HepG2 (cell line): ENCODE measurements around the gene TMEM86B. TPM values are rescaled to one million over a fixed set of nuclear protein-coding genes. Genes with fewer than 3 reads are reported as not detected.

Experiments
- ATF4 ChIP-seq, 2 experiments: fragments of 450-650 bp in 1 of 2; sonication (generic) in 1 of 2; formaldehyde crosslinking; IDR thresholded peaks; 2 replicates each; pipeline versions ENCODE4 v1.5.0 to v1.8.0; 2020 to 2022; ENCODE audit warnings: mild to moderate bottlenecking in 1 of 2, missing genetic modification reagents in 1 of 2
- CENPT ChIP-seq: sonication (generic); formaldehyde crosslinking; IDR thresholded peaks from 2 replicates; pipeline ENCODE4 v1.8.0; 2022; ENCODE audit warnings: low read depth, mild to moderate bottlenecking, moderate library complexity, missing genetic modification reagents
- ERF ChIP-seq: IDR thresholded peaks from 2 replicates; pipeline ENCODE4 v1.6.1; 2018; ENCODE audit warnings: missing biosample characterization, missing genetic modification reagents
- EZH2 ChIP-seq: conservative IDR thresholded peaks from 2 replicates; pipeline ENCODE4 v1.6.1; 2012; ENCODE audit warnings: mild to moderate bottlenecking, low read depth, low read length, moderate library complexity
- FOXC1 ChIP-seq: sonication (generic); formaldehyde crosslinking; IDR thresholded peaks from 2 replicates; pipeline ENCODE4 v1.8.0; 2022; ENCODE audit warnings: mild to moderate bottlenecking, missing genetic modification reagents, borderline replicate concordance
- HOXA3 ChIP-seq: sonication (generic); formaldehyde crosslinking; IDR thresholded peaks from 2 replicates; pipeline ENCODE4 v1.5.0; 2020; ENCODE audit warnings: missing genetic modification reagents
- KDM2A ChIP-seq: sonication (generic); formaldehyde crosslinking; IDR thresholded peaks from 2 replicates; pipeline ENCODE4 v1.4.0; 2020; ENCODE audit warnings: low read depth, missing genetic modification reagents, borderline replicate concordance
- NR2F2 ChIP-seq: IDR thresholded peaks from 2 replicates; pipeline ENCODE4 v1.6.1; 2012; ENCODE audit warnings: low read depth, inconsistent platforms, borderline replicate concordance
- PCBP2 ChIP-seq: fragments of 200-400 bp; formaldehyde crosslinking; optimal IDR thresholded peaks from 2 replicates; pipeline ENCODE3; 2018; ENCODE audit warnings: low read length, low read depth; ENCODE audit not compliant: poor library complexity, severe bottlenecking
- ZNF430 ChIP-seq: sonication (generic); formaldehyde crosslinking; IDR thresholded peaks from 2 replicates; pipeline ENCODE4 v1.9.0; 2021; ENCODE audit warnings: mild to moderate bottlenecking, missing genetic modification reagents
- ZNF501 ChIP-seq: sonication (generic); formaldehyde crosslinking; IDR thresholded peaks from 2 replicates; pipeline ENCODE4 v1.5.1; 2020; ENCODE audit warnings: mild to moderate bottlenecking, moderate library complexity, missing genetic modification reagents
- ZNF512B ChIP-seq: sonication (generic); formaldehyde crosslinking; IDR thresholded peaks from 2 replicates; pipeline ENCODE4 v1.5.1; 2020; ENCODE audit warnings: missing genetic modification reagents, mild to moderate bottlenecking, borderline replicate concordance
- ZNF550 ChIP-seq: sonication (generic); formaldehyde crosslinking; IDR thresholded peaks from 2 replicates; pipeline ENCODE4 v1.4.0; 2020; ENCODE audit warnings: mild to moderate bottlenecking, missing genetic modification reagents, borderline replicate concordance
- polyA plus RNA-seq, 8 experiments: library from polyadenylated mRNA; depleted of rRNA in 3 of 8; stranded (reverse) in 7 of 8; unstranded in 1 of 8; fragments of >200 nt; fragmentation: Illumina TruSeq in 4 of 8; extraction: Trizol in 4 of 8; gene quantifications; 2 replicates each; pipeline versions ENCODE4 v1.2.1 to v1.2.3, GENCODE V29; 2011 to 2016; ENCODE audit warnings: low read depth in 4 of 8, missing spikeins in 1 of 8, mixed read lengths in 1 of 8; ENCODE audit not compliant: insufficient read depth in 1 of 8
- total RNA-seq, 5 experiments: library from RNA; depleted of rRNA; stranded (reverse); fragments of >200 nt; fragmentation: Illumina TruSeq; extraction: Trizol; gene quantifications; 2 replicates each; pipeline ENCODE4 v1.2.3, GENCODE V29; 2016; ENCODE audit warnings: low read depth in 1 of 5
- TF ChIP-seq, protein P1 (sequence below): sonication (generic); formaldehyde crosslinking; IDR thresholded peaks from 2 replicates; pipeline ENCODE4 v1.5.0; 2020; ENCODE audit warnings: mild to moderate bottlenecking, missing genetic modification reagents, borderline replicate concordance
- TF ChIP-seq, protein P2 (sequence below): sonication (generic); formaldehyde crosslinking; conservative IDR thresholded peaks from 2 replicates; pipeline ENCODE4 v1.8.0; 2022; ENCODE audit warnings: mild to moderate bottlenecking, moderate library complexity, missing genetic modification reagents

The TMEM86B gene
- total and polyA plus RNA-seq, 2 of the 13 experiments (the other 11 are each of a cell fraction or from before 2014, with no cell fraction given), result 7.7 to 9.6 TPM

DNA sequence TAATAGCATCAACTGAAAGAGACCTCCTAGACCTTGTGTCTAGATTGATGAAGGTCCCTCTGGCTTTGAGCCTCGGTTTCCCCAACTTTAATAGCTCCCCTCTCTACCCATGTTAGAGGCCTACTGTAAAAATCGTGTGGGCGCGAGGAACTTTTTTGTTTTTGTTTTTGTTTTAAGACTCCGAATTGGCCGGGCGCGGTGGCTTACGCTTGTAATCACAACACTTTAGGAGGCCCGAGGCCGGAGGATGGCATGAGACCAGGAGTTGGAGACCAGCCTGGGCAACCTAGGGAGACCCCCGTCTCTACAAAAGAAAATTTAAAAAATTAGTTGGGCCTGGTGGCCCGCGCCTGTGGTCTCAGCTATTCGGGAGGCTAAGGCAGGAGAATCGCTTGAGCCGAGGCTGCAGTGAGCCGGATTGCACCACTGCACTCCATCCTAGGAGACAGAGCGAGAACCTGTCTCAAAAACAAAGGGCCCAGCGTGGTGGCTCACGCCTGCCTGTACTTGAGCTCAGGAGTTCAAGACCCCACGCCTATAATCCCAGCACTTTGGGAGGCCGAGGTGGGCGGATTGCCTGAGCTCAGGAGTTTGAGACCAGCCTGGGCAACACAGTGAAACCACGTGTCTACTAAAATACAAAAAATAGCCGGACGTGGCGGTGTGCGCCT is 31.1 kb upstream of the TMEM86B start (continued):
- TF ChIP-seq KDM2A (CRISPR knock-in tag) (no peak), ERF (peak; percentile 0; the same call in 1 of the 2 replicates), FOXC1 (CRISPR knock-in tag) (no peak), CENPT (CRISPR knock-in tag) (no peak), HOXA3 (no peak), ZNF512B (CRISPR knock-in tag) (no peak), PCBP2 (no peak), ZNF550 (no peak), ZNF430 (CRISPR knock-in tag) (no peak), ZNF501 (0 out of 2 replicates have a peak, but pooled peaks have one; percentile 7), ATF4 (CRISPR knock-in tag; IDR thresholded peaks at IDR 0.05) (no peak), EZH2 (no peak), NR2F2 (no peak)
- TF ChIP-seq, protein P1, sequence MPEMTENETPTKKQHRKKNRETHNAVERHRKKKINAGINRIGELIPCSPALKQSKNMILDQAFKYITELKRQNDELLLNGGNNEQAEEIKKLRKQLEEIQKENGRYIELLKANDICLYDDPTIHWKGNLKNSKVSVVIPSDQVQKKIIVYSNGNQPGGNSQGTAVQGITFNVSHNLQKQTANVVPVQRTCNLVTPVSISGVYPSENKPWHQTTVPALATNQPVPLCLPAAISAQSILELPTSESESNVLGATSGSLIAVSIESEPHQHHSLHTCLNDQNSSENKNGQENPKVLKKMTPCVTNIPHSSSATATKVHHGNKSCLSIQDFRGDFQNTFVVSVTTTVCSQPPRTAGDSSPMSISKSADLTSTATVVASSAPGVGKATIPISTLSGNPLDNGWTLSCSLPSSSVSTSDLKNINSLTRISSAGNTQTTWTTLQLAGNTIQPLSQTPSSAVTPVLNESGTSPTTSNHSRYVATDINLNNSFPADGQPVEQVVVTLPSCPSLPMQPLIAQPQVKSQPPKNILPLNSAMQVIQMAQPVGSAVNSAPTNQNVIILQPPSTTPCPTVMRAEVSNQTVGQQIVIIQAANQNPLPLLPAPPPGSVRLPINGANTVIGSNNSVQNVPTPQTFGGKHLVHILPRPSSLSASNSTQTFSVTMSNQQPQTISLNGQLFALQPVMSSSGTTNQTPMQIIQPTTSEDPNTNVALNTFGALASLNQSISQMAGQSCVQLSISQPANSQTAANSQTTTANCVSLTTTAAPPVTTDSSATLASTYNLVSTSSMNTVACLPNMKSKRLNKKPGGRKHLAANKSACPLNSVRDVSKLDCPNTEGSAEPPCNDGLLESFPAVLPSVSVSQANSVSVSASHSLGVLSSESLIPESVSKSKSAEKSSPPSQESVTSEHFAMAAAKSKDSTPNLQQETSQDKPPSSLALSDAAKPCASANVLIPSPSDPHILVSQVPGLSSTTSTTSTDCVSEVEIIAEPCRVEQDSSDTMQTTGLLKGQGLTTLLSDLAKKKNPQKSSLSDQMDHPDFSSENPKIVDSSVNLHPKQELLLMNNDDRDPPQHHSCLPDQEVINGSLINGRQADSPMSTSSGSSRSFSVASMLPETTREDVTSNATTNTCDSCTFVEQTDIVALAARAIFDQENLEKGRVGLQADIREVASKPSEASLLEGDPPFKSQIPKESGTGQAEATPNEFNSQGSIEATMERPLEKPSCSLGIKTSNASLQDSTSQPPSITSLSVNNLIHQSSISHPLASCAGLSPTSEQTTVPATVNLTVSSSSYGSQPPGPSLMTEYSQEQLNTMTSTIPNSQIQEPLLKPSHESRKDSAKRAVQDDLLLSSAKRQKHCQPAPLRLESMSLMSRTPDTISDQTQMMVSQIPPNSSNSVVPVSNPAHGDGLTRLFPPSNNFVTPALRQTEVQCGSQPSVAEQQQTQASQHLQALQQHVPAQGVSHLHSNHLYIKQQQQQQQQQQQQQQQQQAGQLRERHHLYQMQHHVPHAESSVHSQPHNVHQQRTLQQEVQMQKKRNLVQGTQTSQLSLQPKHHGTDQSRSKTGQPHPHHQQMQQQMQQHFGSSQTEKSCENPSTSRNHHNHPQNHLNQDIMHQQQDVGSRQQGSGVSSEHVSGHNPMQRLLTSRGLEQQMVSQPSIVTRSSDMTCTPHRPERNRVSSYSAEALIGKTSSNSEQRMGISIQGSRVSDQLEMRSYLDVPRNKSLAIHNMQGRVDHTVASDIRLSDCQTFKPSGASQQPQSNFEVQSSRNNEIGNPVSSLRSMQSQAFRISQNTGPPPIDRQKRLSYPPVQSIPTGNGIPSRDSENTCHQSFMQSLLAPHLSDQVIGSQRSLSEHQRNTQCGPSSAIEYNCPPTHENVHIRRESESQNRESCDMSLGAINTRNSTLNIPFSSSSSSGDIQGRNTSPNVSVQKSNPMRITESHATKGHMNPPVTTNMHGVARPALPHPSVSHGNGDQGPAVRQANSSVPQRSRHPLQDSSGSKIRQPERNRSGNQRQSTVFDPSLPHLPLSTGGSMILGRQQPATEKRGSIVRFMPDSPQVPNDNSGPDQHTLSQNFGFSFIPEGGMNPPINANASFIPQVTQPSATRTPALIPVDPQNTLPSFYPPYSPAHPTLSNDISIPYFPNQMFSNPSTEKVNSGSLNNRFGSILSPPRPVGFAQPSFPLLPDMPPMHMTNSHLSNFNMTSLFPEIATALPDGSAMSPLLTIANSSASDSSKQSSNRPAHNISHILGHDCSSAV, result no peak
- TF ChIP-seq, protein P2, sequence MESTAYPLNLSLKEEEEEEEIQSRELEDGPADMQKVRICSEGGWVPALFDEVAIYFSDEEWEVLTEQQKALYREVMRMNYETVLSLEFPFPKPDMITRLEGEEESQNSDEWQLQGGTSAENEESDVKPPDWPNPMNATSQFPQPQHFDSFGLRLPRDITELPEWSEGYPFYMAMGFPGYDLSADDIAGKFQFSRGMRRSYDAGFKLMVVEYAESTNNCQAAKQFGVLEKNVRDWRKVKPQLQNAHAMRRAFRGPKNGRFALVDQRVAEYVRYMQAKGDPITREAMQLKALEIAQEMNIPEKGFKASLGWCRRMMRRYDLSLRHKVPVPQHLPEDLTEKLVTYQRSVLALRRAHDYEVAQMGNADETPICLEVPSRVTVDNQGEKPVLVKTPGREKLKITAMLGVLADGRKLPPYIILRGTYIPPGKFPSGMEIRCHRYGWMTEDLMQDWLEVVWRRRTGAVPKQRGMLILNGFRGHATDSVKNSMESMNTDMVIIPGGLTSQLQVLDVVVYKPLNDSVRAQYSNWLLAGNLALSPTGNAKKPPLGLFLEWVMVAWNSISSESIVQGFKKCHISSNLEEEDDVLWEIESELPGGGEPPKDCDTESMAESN, result no peak
